Retinal pigment epithelial cell (primary cell): ENCODE results near the gene PRPH2.

Experiments used
- DNase-seq: peaks from one replicate; pipeline ENCODE4 v3.0.0-alpha.2; 2010; ENCODE audit warnings: low read depth
- H3K4me3 ChIP-seq: 2 replicates; pipeline ENCODE4 v1.5.1; 2011; ENCODE audit warnings: mild to moderate bottlenecking, low read length, control low read depth, moderate library complexity
- TF ChIP-seq, protein P1 (sequence below): conservative IDR thresholded peaks from 2 replicates; pipeline ENCODE4 v1.5.1; 2011; ENCODE audit warnings: low read depth, low read length, control low read depth, inconsistent platforms

PRPH2 gene, protein sequence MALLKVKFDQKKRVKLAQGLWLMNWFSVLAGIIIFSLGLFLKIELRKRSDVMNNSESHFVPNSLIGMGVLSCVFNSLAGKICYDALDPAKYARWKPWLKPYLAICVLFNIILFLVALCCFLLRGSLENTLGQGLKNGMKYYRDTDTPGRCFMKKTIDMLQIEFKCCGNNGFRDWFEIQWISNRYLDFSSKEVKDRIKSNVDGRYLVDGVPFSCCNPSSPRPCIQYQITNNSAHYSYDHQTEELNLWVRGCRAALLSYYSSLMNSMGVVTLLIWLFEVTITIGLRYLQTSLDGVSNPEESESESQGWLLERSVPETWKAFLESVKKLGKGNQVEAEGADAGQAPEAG

DNA sequence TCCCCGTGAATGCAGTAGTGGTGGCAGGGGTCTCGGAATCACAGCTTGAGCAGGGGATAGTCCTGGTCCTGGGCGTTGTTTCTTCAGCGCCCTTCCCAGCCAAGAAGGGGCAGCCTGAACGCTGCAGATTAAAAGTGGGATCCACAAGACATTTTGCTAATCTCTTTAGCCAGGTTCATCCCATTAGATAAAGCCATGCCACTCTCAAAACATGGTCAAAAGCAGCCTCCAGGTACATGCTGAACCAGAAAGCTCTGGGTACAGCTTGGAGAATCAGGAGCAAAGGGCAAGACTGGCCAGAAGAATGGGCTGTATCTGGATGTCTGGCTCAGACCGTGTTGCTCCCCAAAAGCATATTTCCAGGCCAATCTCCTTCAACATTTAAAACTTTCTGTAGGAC lies at the start of gene PRPH2:
Gene PRPH2, minus strand, starts transcription at position 101 of the 400 bp plus-strand sequence. CDS start 263 bp downstream, outside the sequence.
- no peak within 1 kb of the TSS for H3K4me3 ChIP-seq
- TF ChIP-seq, protein P1, sequence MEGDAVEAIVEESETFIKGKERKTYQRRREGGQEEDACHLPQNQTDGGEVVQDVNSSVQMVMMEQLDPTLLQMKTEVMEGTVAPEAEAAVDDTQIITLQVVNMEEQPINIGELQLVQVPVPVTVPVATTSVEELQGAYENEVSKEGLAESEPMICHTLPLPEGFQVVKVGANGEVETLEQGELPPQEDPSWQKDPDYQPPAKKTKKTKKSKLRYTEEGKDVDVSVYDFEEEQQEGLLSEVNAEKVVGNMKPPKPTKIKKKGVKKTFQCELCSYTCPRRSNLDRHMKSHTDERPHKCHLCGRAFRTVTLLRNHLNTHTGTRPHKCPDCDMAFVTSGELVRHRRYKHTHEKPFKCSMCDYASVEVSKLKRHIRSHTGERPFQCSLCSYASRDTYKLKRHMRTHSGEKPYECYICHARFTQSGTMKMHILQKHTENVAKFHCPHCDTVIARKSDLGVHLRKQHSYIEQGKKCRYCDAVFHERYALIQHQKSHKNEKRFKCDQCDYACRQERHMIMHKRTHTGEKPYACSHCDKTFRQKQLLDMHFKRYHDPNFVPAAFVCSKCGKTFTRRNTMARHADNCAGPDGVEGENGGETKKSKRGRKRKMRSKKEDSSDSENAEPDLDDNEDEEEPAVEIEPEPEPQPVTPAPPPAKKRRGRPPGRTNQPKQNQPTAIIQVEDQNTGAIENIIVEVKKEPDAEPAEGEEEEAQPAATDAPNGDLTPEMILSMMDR = no peak

DNA sequence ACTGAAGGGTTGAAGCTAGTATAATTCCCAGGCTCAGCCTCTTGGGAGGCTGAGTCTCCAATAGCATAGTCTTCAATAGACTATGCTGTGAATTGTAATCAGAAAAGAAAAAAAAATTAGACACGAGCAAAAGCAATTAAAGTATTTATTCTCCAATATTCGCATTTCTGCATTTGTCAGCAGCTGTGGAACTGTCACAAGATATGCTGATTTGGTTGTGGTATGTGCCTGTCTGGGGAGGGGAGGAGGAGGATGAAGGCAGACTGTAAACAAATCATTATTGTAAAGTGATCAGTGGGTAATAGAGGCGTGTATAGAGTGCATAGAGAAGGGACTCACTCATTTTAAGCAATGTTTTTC lies 49.3 kb upstream of the PRPH2 start:
- H3K4me3 ChIP-seq = no peak overlapping the region
- no peak for DNase-seq
- TF ChIP-seq, protein P1 = no peak

More for the DNA sequence above, at the start of gene PRPH2:
- DNase-seq = no peak

DNA sequence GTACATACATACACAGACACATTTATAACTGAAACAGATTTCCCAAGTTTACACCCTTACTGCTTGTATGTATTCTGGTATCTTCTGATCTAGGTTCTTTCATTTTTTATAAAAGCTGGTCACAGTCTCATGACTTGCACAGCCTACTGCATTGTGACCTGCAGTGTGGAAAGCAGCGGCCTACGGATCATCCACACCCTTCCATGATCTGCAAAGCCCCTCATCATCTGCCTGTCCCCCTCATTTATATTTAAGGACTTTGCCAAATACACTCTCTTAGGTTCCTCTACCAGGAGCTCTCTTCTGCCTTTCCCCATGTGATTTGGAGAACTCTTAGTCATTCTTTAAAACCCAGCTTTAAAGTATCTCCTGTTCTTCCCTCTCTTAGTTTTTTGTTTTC lies 47.4 kb upstream of the PRPH2 start:
- TF ChIP-seq, protein P1 = no peak
- H3K4me3 ChIP-seq = no peak overlapping the region
- DNase-seq = no peak

DNA sequence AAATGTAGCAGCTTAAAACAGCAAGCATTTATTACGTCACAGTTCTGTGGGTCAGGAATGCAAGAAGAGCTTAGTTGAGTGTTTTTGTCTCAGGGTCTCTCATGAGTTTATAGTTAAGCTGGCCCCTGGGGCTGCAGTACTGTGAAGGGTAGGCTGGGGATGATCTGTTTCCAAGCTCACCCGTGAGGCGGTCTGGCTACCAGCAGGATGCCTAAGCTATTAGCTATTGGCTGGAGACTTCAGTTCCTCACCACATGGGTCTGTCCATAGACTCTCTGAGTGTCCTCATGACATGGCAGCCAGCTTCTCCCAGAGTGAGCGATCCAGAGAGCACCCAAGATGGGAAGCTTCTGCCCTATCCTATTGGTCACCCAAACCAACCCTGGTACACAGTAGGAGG lies 46.7 kb upstream of the PRPH2 start:
- H3K4me3 ChIP-seq = no peak overlapping the region
- DNase-seq = no peak
- TF ChIP-seq, protein P1 = no peak

DNA sequence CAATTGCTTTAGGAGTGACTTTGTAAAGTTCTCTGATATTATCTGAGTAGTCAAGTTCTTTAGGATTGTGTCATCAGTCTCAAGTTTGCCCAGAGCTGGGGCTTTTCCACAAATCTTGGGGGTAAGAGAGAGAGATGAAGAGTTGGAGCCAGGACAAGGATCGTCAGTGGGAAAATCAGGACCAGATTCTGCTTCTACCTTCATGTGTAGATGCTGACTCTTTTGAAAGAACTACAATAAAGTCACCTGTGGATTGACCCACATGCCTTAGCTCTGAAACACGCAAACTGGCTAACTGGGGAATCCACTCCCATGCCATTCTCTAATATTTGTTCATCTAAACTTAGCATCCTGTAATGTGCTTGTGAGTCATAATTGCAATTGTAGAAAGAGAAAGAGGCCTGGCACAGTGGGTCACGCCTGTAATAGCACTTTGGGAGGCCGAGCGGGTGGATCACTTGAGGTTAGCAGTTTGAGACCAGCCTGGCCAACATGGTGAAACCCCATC lies 43.8 kb upstream of the PRPH2 start:
- TF ChIP-seq, protein P1 = no peak
- H3K4me3 ChIP-seq = no peak overlapping the region
- DNase-seq = no peak

DNA sequence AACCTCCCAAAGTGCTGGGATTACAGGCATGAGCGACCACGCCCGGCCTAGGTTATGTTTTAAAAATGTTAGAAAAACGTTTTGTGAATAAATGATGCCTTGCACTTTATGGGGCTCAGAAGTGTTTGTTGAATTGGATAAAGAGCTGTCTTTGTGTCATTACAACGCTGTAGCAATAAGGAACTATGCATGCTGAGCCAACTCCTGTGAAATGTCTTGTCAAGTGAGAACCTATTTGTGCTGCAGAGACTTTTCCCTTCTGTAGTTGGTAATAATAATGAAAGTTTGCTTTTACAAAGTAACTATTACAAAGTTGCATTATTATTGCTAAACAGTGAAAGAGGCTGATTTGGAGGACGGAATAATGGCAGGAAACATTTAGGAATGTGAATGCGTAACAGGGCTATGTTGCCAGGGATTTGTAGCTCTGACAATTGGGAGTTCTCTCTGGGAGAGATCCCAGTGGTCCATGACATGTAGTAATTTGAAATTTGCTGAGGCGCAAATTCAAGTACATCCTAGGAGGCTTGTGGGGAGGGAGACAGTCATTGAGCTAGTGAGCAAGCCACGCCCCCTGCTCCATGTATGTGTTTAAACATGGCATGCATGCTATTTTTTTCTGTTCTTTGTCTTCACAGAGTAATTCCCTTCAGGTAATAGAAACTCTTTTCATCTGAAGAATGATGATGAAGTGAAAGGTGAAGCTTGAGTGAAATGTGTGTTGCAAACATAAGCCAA lies 42.7 kb upstream of the PRPH2 start:
- TF ChIP-seq, protein P1 = no peak
- H3K4me3 ChIP-seq = no peak overlapping the region
- DNase-seq = no peak
